ENCODE measurements around the gene CTNNA2. TPM values are rescaled to one million over a fixed set of nuclear protein-coding genes. Genes with fewer than 3 reads are reported as not detected.

The CTNNA2 gene
- total RNA-seq, 1 donor from 2014 or later: 2.9 TPM

- no peak for DNase-seq (ENCODE audit: extremely low spot score in 2 of 2)
- TF ChIP-seq POLR2A (IDR thresholded peaks at IDR 0.05): no peak
- no peak for TF ChIP-seq POLR2AphosphoS5 (IDR thresholded peaks at IDR 0.05; ENCODE audit: insufficient read depth in 1 of 2, low read depth in 1 of 2)
- no peak for TF ChIP-seq CTCF (IDR thresholded peaks at IDR 0.05)
- intact Hi-C loops (cut with DNase I): no loop called here
- no peaks in the 10 kb centered on the region for H3K27me3 ChIP-seq
- H3K27ac ChIP-seq: no peak overlapping the region
- H3K4me3 ChIP-seq: no peak overlapping the region
- H3K36me3 ChIP-seq: no peaks in the 10 kb centered on the region
- no peaks in the 10 kb centered on the region for H3K4me1 ChIP-seq
- H3K9me3 ChIP-seq: no peaks in the 10 kb centered on the region
Observed at GRCh38 chr2:79982445-79982844, 469.6 kb downstream of the CTNNA2 start.

- no peak for DNase-seq (ENCODE audit: extremely low spot score in 2 of 2)
- H3K27ac ChIP-seq: no peak overlapping the region
- H3K4me3 ChIP-seq: no peak overlapping the region
- no peaks in the 10 kb centered on the region for H3K36me3 ChIP-seq
- intact Hi-C loops (cut with DNase I): no loop called here
- TF ChIP-seq CTCF (IDR thresholded peaks at IDR 0.05) (no peak), POLR2AphosphoS5 (IDR thresholded peaks at IDR 0.05; ENCODE audit: insufficient read depth in 1 of 2, low read depth in 1 of 2) (no peak), POLR2A (IDR thresholded peaks at IDR 0.05) (no peak)
- H3K27me3 ChIP-seq: no peaks in the 10 kb centered on the region
- no peaks in the 10 kb centered on the region for H3K4me1 ChIP-seq
- H3K9me3 ChIP-seq: no peaks in the 10 kb centered on the region
Observed at GRCh38 chr2:79984476-79984875, 471.6 kb downstream of the CTNNA2 start.

GRCh38 chr2:79985145-79985544 is 472.3 kb downstream of the CTNNA2 start:
- H3K4me1 ChIP-seq: no peaks in the 10 kb centered on the region
- H3K4me3 ChIP-seq: no peak overlapping the region
- DNase-seq (ENCODE audit: extremely low spot score in 2 of 2): no peak
- intact Hi-C loops (cut with DNase I): no loop called here
- H3K27ac ChIP-seq: no peak overlapping the region
- H3K27me3 ChIP-seq: no peaks in the 10 kb centered on the region
- TF ChIP-seq POLR2AphosphoS5 (IDR thresholded peaks at IDR 0.05; ENCODE audit: insufficient read depth in 1 of 2, low read depth in 1 of 2) (no peak), POLR2A (IDR thresholded peaks at IDR 0.05) (no peak), CTCF (IDR thresholded peaks at IDR 0.05) (no peak)
- no peaks in the 10 kb centered on the region for H3K36me3 ChIP-seq
- no peaks in the 10 kb centered on the region for H3K9me3 ChIP-seq

GRCh38 chr2:79985571-79985970 is 472.7 kb downstream of the CTNNA2 start:
- intact Hi-C loops (cut with DNase I): no loop called here
- H3K27ac ChIP-seq: no peak overlapping the region
- no peak for DNase-seq (ENCODE audit: extremely low spot score in 2 of 2)
- no peaks in the 10 kb centered on the region for H3K4me1 ChIP-seq
- TF ChIP-seq POLR2A (IDR thresholded peaks at IDR 0.05) (no peak), POLR2AphosphoS5 (IDR thresholded peaks at IDR 0.05; ENCODE audit: insufficient read depth in 1 of 2, low read depth in 1 of 2) (no peak), CTCF (IDR thresholded peaks at IDR 0.05) (no peak)
- H3K36me3 ChIP-seq: no peaks in the 10 kb centered on the region
- no peak overlapping the region for H3K4me3 ChIP-seq
- H3K27me3 ChIP-seq: no peaks in the 10 kb centered on the region
- H3K9me3 ChIP-seq: no peaks in the 10 kb centered on the region

- intact Hi-C loops (cut with DNase I): no loop called here
- Histone ChIP-seq H3K36me3 (no peaks in the 10 kb centered on the region), H3K9me3 (no peaks in the 10 kb centered on the region), H3K4me3 (no peak overlapping the region), H3K27me3 (no peaks in the 10 kb centered on the region), H3K27ac (no peak overlapping the region), H3K4me1 (no peaks in the 10 kb centered on the region)
- TF ChIP-seq POLR2AphosphoS5 (IDR thresholded peaks at IDR 0.05; ENCODE audit: insufficient read depth in 1 of 2, low read depth in 1 of 2): no peak
- TF ChIP-seq POLR2A (IDR thresholded peaks at IDR 0.05): no peak
- no peak for TF ChIP-seq CTCF (IDR thresholded peaks at IDR 0.05)
- DNase-seq (ENCODE audit: extremely low spot score in 2 of 2): no peak
Observed at GRCh38 chr2:79993144-79993543, 480.3 kb downstream of the CTNNA2 start.

Data from vagina (tissue), 2 donors.